Activated T-helper 9 cell treated with anti-CD3 and anti-CD28 coated beads, Interleukin-2, amount 50 U/mL, for 16 hours (primary cell): Measurements from ENCODE around the gene NCAN.
"Not testable (repeated sequence)": the region's sequence is repeated elsewhere in the genome, so short reads cannot be mapped to it uniquely, and the experiment has no call there.

Experiments used
- DNase-seq: peaks from one replicate; pipeline ENCODE4 v3.0.0-alpha.2; 2020; ENCODE audit warnings: low read depth

Gene NCAN

GRCh38 chr19:19193926-19194325 is 17.8 kb upstream of the NCAN start:
- no peak for DNase-seq

GRCh38 chr19:19201697-19202630 is 9.8 kb upstream of the NCAN start:
- no peak for DNase-seq

- DNase-seq, result no peak
Measured at GRCh38 chr19:19202707-19203011, 9.1 kb upstream of the NCAN start.

- peak; percentile 88 for DNase-seq
Measured at GRCh38 chr19:19203012-19203856, 8.5 kb upstream of the NCAN start, which contains the start of gene NR2C2AP. NR2C2AP (minus strand) TSS chr19:19203414; CDS start chr19:19203060, 354 bp downstream.

GRCh38 chr19:19204181-19204580 is 7.6 kb upstream of the NCAN start:
- no peak for DNase-seq

- DNase-seq, result no peak
Measured at GRCh38 chr19:19205416-19206410, 6.0 kb upstream of the NCAN start.

- DNase-seq, result no peak
Measured at GRCh38 chr19:19206938-19207337, 4.8 kb upstream of the NCAN start.

GRCh38 chr19:19207637-19208572 is 3.9 kb upstream of the NCAN start:
- no peak for DNase-seq

GRCh38 chr19:19209372-19209771 is 2.4 kb upstream of the NCAN start:
- no peak for DNase-seq

GRCh38 chr19:19212916-19213315 is 1.2 kb downstream of the NCAN start:
- no peak for DNase-seq

GRCh38 chr19:19213426-19214158 is 1.8 kb downstream of the NCAN start:
- no peak for DNase-seq

GRCh38 chr19:19214159-19214490 is 2.4 kb downstream of the NCAN start:
- no peak for DNase-seq

- DNase-seq, result no peak
Measured at GRCh38 chr19:19214892-19215291, 3.1 kb downstream of the NCAN start.

GRCh38 chr19:19215792-19216191 is 4.0 kb downstream of the NCAN start:
- DNase-seq, result no peak

- no peak for DNase-seq
Measured at GRCh38 chr19:19217099-19217498, 5.3 kb downstream of the NCAN start.

GRCh38 chr19:19218911-19219310 is 7.2 kb downstream of the NCAN start:
- no peak for DNase-seq

GRCh38 chr19:19221000-19221399 is 9.2 kb downstream of the NCAN start:
- not testable (repeated sequence) for DNase-seq

- no peak for DNase-seq
Measured at GRCh38 chr19:19223060-19223459, 11.3 kb downstream of the NCAN start.

- DNase-seq, result no peak
Measured at GRCh38 chr19:19223636-19224035, 11.9 kb downstream of the NCAN start.
